HG02884 (cell line): ENCODE measurements around the gene MRRF.

Experiments used
- ATAC-seq: cut with Tn5 transposase; IDR thresholded peaks from one replicate; pipeline ENCODE4 v1.9.1; 2021; ENCODE audit warnings: mild to moderate bottlenecking, moderate library complexity; ENCODE audit not compliant: unreplicated experiment

MRRF gene

DNA sequence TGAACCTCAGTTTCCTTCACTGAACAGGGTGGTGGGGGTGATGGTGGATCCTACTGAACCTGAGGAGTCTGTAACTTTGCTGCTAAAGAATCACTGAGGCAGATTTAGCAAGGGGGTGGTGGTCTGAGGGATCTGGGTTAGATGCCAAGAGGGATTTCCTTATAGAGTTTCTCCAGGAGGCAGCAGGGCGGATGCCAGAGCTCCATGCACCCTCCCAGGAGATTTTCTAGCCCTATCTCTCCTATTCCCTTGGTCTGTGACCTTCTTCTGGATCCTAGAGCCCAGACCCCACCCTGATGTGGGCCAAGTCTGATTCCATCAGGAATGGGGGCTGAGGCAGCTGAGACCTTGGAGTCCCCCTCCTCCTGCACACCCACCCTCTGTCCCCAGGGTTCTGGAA, 112.1 kb downstream of the MRRF start:
- no peak for ATAC-seq

DNA sequence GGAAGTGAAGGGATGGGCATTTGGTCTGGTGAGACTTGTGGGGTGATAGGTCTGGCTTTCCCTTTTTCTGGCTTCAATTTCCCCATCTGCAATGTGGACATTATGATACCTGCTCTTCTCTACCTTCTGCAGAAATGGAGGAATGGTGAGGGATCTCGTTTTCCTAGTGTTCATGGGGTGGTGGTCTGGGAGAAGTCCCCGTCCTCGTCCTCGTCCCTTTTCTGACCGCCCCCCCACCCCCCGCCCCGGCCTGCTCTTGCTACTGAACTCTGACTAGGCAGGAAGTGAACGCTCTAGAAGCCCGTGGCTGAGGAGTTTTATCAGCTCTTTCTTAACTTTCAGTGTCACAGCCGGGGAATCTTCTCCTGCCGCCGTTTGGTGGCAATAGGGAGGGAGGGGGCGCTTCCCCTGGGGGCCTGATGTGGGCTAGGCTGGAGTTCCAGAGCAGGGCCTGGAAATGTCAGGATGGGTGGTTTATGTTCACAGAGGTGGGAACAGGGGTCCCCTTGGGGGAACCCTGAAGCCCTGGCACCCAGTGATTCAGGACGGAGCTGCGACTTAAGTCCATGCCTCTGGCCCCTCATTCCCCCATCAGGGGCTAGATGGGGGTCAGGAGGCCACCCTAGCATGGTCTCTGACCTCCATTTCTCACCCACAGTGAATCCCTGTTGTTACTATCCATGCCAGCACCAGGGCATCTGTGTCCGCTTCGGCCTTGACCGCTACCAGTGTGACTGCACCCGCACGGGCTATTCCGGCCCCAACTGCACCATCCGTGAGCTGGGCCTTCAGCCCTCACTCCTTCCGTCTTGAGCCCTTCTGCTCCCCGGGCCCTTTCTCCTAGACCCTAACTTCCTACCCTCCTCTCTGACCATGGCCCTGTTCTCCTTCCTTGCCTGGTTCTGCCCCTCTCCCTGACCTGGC, 112.8 kb downstream of the MRRF start:
- no peak for ATAC-seq

DNA sequence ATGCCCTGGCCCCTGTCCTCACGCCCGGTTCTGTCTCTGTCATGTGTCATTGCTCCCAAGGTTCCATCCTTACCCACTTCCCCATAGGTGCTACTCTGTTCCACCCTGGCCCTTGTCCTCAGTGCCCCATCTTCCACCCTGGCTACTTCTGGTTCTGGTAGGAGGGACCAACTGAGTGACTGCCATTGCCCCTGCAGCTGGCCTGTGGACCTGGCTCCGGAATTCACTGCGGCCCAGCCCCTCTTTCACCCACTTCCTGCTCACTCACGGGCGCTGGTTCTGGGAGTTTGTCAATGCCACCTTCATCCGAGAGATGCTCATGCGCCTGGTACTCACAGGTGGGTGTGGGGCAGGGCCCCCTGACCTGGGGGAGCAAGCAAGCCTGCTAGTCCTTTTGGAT, 113.6 kb downstream of the MRRF start:
- ATAC-seq, result no peak

DNA sequence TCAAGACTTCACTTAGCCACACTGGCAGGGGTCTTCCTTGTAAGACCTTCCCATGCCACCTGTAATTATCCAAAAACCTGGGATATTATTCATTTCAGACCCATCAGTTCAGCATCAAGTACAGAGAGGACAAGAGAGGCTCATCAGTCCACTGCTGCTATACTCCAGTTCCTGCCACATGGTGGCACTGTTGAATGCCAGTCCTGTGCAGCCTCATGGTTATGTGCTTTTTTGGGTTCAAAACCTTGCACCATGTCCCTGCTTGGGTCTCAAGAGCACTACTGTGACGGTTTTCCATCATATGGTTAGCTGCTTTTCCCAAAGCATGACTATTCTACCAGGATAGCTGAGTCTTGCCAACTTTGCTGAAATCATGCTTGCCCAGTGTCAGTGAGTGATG, 114.7 kb downstream of the MRRF start:
- no peak for ATAC-seq

DNA sequence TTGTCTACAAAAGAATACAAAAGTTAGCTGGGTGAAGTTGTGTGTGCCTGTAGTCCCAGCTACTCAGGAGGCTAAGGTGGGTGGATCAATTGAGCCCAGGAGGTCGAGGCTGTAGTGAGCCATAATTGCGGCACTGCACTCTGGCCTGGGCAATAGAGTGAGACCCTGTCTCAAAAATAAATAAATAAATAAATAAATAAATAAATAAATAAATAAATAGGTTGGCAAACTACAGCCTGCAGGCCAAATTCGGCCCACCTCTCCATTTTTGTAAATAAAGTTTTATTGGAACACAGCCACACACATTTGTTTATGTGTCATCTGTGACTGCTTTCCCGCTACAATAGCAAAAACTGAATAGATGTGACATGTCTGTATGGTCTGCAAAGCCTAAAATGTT, 115.6 kb downstream of the MRRF start:
- ATAC-seq, result no peak
